ENCODE results near the gene ZNF454.

ZNF454 gene

GRCh38 chr5:178993236-178993765, 52.3 kb downstream of the ZNF454 start:
- DNase-seq (ENCODE audit: low read depth in 2 of 2, low spot score in 1 of 2): no peak

- DNase-seq (ENCODE audit: low read depth in 2 of 2, low spot score in 1 of 2): no peak
These were observed 53.1 kb downstream of the ZNF454 start for GRCh38 chr5:178993955-178994579.

GRCh38 chr5:178994580-178995340, 53.8 kb downstream of the ZNF454 start, which contains the start of gene GRM6:
Gene GRM6 (minus strand): TSS chr5:178995320. CDS start chr5:178994944, 376 bp downstream.
- no peak for DNase-seq (ENCODE audit: low read depth in 2 of 2, low spot score in 1 of 2)

GRCh38 chr5:178995341-178995690, 54.3 kb downstream of the ZNF454 start:
- no peak for DNase-seq (ENCODE audit: low read depth in 2 of 2, low spot score in 1 of 2)

- DNase-seq (ENCODE audit: low read depth in 2 of 2, low spot score in 1 of 2): no peak
These were observed 55.2 kb downstream of the ZNF454 start for GRCh38 chr5:178996156-178996555.

- no peak for DNase-seq (ENCODE audit: low read depth in 2 of 2, low spot score in 1 of 2)
These were observed 56.2 kb downstream of the ZNF454 start for GRCh38 chr5:178997191-178997590.

- no peak for DNase-seq (ENCODE audit: low read depth in 2 of 2, low spot score in 1 of 2)
These were observed 57.4 kb downstream of the ZNF454 start for GRCh38 chr5:178998441-178998840.

GRCh38 chr5:179006564-179006963, 65.6 kb downstream of the ZNF454 start:
- DNase-seq (ENCODE audit: low read depth in 2 of 2, low spot score in 1 of 2): no peak

GRCh38 chr5:179008667-179009066, 67.7 kb downstream of the ZNF454 start:
- no peak for DNase-seq (ENCODE audit: low read depth in 2 of 2, low spot score in 1 of 2)

Data from stimulated activated CD8-positive, alpha-beta memory T cell treated with anti-CD3 and anti-CD28 coated beads, Interleukin-4, amount 100 ng/mL, for 4 hours (primary cell).